ENCODE data around the gene TMEM270. TPM values are rescaled to one million over a fixed set of nuclear protein-coding genes. Genes with fewer than 3 reads are reported as not detected.

Gene TMEM270
- total and polyA plus RNA-seq, 3 donors from 2014 or later = 37.3 to 113 (median 70.1) TPM

DNA sequence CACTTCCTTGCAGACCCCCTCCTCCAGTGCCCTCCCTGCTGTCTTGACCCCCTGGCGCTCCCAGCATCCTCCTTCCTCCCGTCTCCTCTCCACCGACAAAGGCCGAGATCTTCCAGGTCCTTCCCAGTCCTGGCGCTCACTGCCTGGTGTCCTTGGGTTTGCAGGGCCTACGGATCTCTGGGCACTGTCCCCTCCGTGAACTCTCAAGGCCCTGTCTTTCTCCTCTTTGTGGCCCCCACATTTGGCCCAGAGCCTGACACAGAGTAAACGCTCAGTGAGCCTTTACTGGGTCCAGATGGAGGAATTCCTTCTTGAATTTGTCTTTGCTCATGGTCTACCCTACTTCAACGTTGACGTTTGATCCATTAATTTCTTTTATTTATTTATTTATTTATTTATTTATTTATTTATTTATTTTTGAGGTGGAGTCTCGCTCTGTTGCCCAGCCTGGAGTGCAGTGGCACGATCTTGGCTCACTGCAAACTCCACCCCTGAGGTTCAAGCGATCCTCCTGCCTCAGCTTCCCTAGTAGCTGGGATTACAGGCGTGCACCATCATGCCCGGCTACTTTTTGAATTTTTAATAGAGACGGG lies 29.7 kb downstream of the TMEM270 start:
- no peak overlapping the region for H3K4me3 ChIP-seq
- no peak for DNase-seq
- H3K9me3 ChIP-seq = no peaks in the 10 kb centered on the region
- intact Hi-C loops (cut with DNase I; ENCODE audit: low total_unique reads) = loop anchor here (5.0 kb wide), 1 partner anchor 137 kb away; the partner anchor contains the start of gene ELN
- H3K4me1 ChIP-seq = peaks cover 26% of the 10 kb centered on the region
- H3K27me3 ChIP-seq = no peaks in the 10 kb centered on the region
- no peak overlapping the region for H3K27ac ChIP-seq
- H3K36me3 ChIP-seq (ENCODE audit: low read depth, missing control alignments) = no peaks in the 10 kb centered on the region
- 75 to 80% methylated on average over 16 of the region's 16 CpGs for WGBS, 2 donors
- TF ChIP-seq CTCF (IDR thresholded peaks at IDR 0.05) = no peak
- TF ChIP-seq POLR2A (IDR thresholded peaks at IDR 0.05) = no peak

GRCh38 chr7:73891178-73891885 lies 30.4 kb downstream of the TMEM270 start:
- WGBS, 2 donors = 63 to 75% methylated on average over 13 to 16 of the region's 16 CpGs
- H3K27ac ChIP-seq = no peak overlapping the region
- no peaks in the 10 kb centered on the region for H3K9me3 ChIP-seq
- no peak for DNase-seq
- no peaks in the 10 kb centered on the region for H3K27me3 ChIP-seq
- H3K4me3 ChIP-seq = no peak overlapping the region
- H3K36me3 ChIP-seq (ENCODE audit: low read depth, missing control alignments) = no peaks in the 10 kb centered on the region
- peaks cover 23% of the 10 kb centered on the region for H3K4me1 ChIP-seq
- no peak for TF ChIP-seq CTCF (IDR thresholded peaks at IDR 0.05)
- TF ChIP-seq POLR2A (IDR thresholded peaks at IDR 0.05) = no peak
- intact Hi-C loops (cut with DNase I; ENCODE audit: low total_unique reads) = loop anchor here (5.0 kb wide), 1 partner anchor 136 kb away; the partner anchor contains the start of gene ELN

- intact Hi-C loops (cut with DNase I; ENCODE audit: low total_unique reads) = loop anchor here (5.0 kb wide), 1 partner anchor 135 kb away; the partner anchor contains the start of gene ELN
- peak; percentile 58 for DNase-seq
- H3K27me3 ChIP-seq = no peaks in the 10 kb centered on the region
- WGBS, 2 donors = 47 to 61% methylated on average over 11 of the region's 11 CpGs
- no peak overlapping the region for H3K27ac ChIP-seq
- TF ChIP-seq POLR2A (IDR thresholded peaks at IDR 0.05) (no peak), CTCF (IDR thresholded peaks at IDR 0.05) (no peak)
- H3K4me1 ChIP-seq = peaks cover 14% of the 10 kb centered on the region
- H3K36me3 ChIP-seq (ENCODE audit: low read depth, missing control alignments) = no peaks in the 10 kb centered on the region
- no peaks in the 10 kb centered on the region for H3K9me3 ChIP-seq
- H3K4me3 ChIP-seq = no peak overlapping the region
Measured at GRCh38 chr7:73892003-73892999, 31.3 kb downstream of the TMEM270 start.

DNA sequence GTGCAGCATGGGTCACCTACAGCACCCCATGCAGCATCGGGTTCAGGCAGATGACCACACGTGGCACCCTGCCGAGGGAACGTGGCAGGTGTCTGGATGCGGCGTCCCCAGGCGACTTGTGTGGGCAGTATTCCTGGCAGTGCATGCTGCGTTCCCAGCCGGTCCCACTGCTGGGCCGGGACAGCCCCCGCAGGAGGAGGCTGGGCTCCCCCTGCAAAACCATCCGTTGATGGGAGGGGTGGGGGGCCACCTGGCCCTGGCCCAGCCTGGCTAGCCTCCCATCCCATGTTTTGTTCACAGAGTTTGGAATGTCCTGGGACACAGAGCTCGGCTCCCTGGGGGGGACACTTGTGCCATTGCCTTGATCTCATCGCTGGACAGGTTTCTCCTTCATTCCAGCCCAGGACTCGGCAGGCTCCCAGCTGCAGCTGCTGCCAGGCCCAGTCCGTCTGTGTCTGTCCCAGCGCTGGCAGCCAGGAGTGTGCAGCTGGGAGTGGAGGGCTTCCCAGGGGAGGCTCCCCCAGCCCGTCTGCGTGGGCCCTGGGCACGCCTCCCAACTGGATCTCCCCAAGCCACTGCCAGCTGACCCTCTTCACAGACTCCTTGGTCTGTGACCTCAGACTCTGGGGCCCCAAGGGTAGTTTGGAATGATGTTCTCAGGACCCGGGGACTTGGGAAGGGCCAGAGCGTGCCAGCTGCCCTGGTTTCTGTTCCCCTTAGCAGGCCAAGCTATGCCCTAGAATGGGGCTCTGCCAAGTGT lies 32.6 kb downstream of the TMEM270 start:
- Histone ChIP-seq H3K4me1 (peaks cover 13% of the 10 kb centered on the region), H3K27me3 (no peaks in the 10 kb centered on the region), H3K4me3 (no peak overlapping the region), H3K9me3 (no peaks in the 10 kb centered on the region), H3K36me3 (ENCODE audit: low read depth, missing control alignments) (no peaks in the 10 kb centered on the region), H3K27ac (no peak overlapping the region)
- TF ChIP-seq POLR2A (IDR thresholded peaks at IDR 0.05) = no peak
- no peak for TF ChIP-seq CTCF (IDR thresholded peaks at IDR 0.05)
- DNase-seq = peak; percentile 49
- 47 to 68% methylated on average over 5 to 22 of the region's 22 CpGs for WGBS, 2 donors
- intact Hi-C loops (cut with DNase I; ENCODE audit: low total_unique reads) = loop anchor here (5.0 kb wide), 1 partner anchor 134 kb away; the partner anchor contains the start of gene ELN
